ENCODE data around the gene LLCFC1. TPM values are rescaled to one million over a fixed set of nuclear protein-coding genes. Genes with fewer than 3 reads are reported as not detected.

Gene LLCFC1
- total RNA-seq, 1 experiment from 2014 or later = not detected

GRCh38 chr7:142910481-142910880 lies 28.8 kb upstream of the LLCFC1 start:
- Histone ChIP-seq H3K4me1 (ENCODE audit: control insufficient read depth, insufficient read depth, low read length) (no peaks in the 10 kb centered on the region), H3K9me3 (ENCODE audit: control insufficient read depth, insufficient read depth, low read depth, low read length) (peaks cover 4% of the 10 kb centered on the region; the same call in 1 of the 2 replicates), H3K27ac (ENCODE audit: low read length) (no peak overlapping the region), H3K4me3 (ENCODE audit: low read depth in 2 of 2, low read length in 2 of 2) (no peak overlapping the region), H3K36me3 (ENCODE audit: control insufficient read depth, insufficient read depth, low read length) (no peaks in the 10 kb centered on the region), H3K27me3 (ENCODE audit: control insufficient read depth, insufficient read depth, low read length) (no peaks in the 10 kb centered on the region; the same call in 1 of the 2 replicates)
- TF ChIP-seq CTCF (IDR thresholded peaks at IDR 0.05) (no peak), TCF7L2 (IDR thresholded peaks at IDR 0.05; ENCODE audit: low read depth, low read length) (no peak), SIN3A (IDR thresholded peaks at IDR 0.05; ENCODE audit: borderline replicate concordance, insufficient read depth, low read depth, low read length) (no peak), POLR2AphosphoS5 (IDR thresholded peaks at IDR 0.05; ENCODE audit: low read depth, low read length) (no peak)
- TF ChIP-seq, protein P1, sequence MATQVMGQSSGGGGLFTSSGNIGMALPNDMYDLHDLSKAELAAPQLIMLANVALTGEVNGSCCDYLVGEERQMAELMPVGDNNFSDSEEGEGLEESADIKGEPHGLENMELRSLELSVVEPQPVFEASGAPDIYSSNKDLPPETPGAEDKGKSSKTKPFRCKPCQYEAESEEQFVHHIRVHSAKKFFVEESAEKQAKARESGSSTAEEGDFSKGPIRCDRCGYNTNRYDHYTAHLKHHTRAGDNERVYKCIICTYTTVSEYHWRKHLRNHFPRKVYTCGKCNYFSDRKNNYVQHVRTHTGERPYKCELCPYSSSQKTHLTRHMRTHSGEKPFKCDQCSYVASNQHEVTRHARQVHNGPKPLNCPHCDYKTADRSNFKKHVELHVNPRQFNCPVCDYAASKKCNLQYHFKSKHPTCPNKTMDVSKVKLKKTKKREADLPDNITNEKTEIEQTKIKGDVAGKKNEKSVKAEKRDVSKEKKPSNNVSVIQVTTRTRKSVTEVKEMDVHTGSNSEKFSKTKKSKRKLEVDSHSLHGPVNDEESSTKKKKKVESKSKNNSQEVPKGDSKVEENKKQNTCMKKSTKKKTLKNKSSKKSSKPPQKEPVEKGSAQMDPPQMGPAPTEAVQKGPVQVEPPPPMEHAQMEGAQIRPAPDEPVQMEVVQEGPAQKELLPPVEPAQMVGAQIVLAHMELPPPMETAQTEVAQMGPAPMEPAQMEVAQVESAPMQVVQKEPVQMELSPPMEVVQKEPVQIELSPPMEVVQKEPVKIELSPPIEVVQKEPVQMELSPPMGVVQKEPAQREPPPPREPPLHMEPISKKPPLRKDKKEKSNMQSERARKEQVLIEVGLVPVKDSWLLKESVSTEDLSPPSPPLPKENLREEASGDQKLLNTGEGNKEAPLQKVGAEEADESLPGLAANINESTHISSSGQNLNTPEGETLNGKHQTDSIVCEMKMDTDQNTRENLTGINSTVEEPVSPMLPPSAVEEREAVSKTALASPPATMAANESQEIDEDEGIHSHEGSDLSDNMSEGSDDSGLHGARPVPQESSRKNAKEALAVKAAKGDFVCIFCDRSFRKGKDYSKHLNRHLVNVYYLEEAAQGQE (IDR thresholded peaks at IDR 0.05; ENCODE audit: insufficient read depth in 1 of 2, low read depth in 2 of 2, low read length in 1 of 2) = no peak
- ATAC-seq (no peak), DNase-seq (ENCODE audit: low read depth, low spot score) (no peak)
- in situ Hi-C loops (cut with HindIII; ENCODE audit: low pct_unique_long_range_greater_than_20kb, low sequenced_read_pairs) (no loop called here), intact Hi-C loops (cut with micrococcal nuclease; ENCODE audit: unreplicated experiment) (no loop called here)
- CTCF ChIA-PET = no interaction called here
- BruUV-seq (replicated peaks) = no TSS peak
- POLR2A ChIA-PET = no interaction called here

GRCh38 chr7:142913051-142913450 lies 26.2 kb upstream of the LLCFC1 start:
- no peaks in the 10 kb centered on the region; the same call in 1 of the 2 replicates for H3K27me3 ChIP-seq (ENCODE audit: control insufficient read depth, insufficient read depth, low read length)
- CTCF ChIA-PET = no interaction called here

More at GRCh38 chr7:142913051-142913450, 26.2 kb upstream of the LLCFC1 start:
- in situ Hi-C loops (cut with HindIII; ENCODE audit: low pct_unique_long_range_greater_than_20kb, low sequenced_read_pairs) = no loop called here
- POLR2A ChIA-PET = no interaction called here
- no peaks in the 10 kb centered on the region for H3K4me1 ChIP-seq (ENCODE audit: control insufficient read depth, insufficient read depth, low read length)
- intact Hi-C loops (cut with micrococcal nuclease; ENCODE audit: unreplicated experiment) = no loop called here
- no peak for DNase-seq (ENCODE audit: low read depth, low spot score)
- no peak overlapping the region for H3K4me3 ChIP-seq (ENCODE audit: low read depth in 2 of 2, low read length in 2 of 2)
- no peak overlapping the region for H3K27ac ChIP-seq (ENCODE audit: low read length)
- no TSS peak for BruUV-seq (replicated peaks)
- H3K9me3 ChIP-seq (ENCODE audit: control insufficient read depth, insufficient read depth, low read depth, low read length) = no peaks in the 10 kb centered on the region
- no peak for ATAC-seq
- no peaks in the 10 kb centered on the region for H3K36me3 ChIP-seq (ENCODE audit: control insufficient read depth, insufficient read depth, low read length)
- no peak for TF ChIP-seq SIN3A (IDR thresholded peaks at IDR 0.05; ENCODE audit: borderline replicate concordance, insufficient read depth, low read depth, low read length)
- TF ChIP-seq POLR2AphosphoS5 (IDR thresholded peaks at IDR 0.05; ENCODE audit: low read depth, low read length) = no peak
- no peak for TF ChIP-seq CTCF (IDR thresholded peaks at IDR 0.05)
- TF ChIP-seq, protein P1 (IDR thresholded peaks at IDR 0.05; ENCODE audit: insufficient read depth in 1 of 2, low read depth in 2 of 2, low read length in 1 of 2) = no peak
- no peak for TF ChIP-seq TCF7L2 (IDR thresholded peaks at IDR 0.05; ENCODE audit: low read depth, low read length)

All from Panc1 (cell line).